Liver (tissue), 2 donors: ENCODE results near the gene SELENOM.

Experiments
- CTCF ChIP-seq: fragments of 150-350 bp; IDR thresholded peaks from 2 replicates; pipeline ENCODE4 v1.5.1; 2017; ENCODE audit warnings: improper control_type of control experiment, low read depth, low read length; ENCODE audit not compliant: missing input control
- MAX ChIP-seq: IDR thresholded peaks from 2 replicates; pipeline ENCODE4 v1.6.1; 2016; ENCODE audit warnings: antibody characterized with exemption
- donor health status: healthy.

DNA sequence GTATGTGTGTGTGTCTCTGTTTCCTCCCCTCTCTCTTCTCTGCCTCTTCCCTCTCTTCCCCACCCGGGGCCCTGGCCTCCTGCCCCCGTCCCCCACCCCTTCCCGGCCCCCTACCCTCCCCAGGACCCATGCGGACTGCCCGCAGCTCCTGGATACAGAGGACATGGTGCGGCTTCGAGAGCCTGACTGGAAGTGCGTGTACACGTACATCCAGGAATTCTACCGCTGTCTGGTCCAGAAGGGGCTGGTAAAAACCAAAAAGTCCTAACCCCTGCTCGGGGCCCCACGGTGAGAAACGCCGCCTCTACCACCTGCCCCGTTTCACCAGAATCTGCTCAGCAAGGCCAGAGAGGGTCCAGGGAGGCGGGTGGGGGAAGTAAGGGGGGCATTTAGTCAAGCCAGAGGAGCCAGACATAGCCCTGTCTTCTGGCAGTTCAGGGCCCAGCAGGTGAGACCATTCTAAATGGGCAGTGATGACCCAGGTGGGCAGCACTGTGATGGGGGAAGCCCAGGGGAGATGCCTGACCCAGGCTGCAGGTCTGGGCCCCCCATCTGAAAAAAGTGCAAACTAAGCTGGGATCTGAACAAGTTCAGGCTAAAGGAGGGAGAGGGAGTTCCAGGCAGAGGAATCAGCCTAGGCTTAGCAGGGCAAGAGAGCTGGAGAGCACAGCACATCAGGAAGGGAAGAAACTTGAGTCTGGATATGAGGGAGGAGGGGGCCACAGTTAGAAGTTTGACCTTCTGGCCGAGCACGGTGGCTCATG lies 6.4 kb downstream of the SELENOM start:
- TF ChIP-seq MAX (no peak), CTCF (no peak)
